Adrenal gland (tissue), 5 donors: ENCODE measurements around the gene RIMKLB.

Source experiments
- CTCF ChIP-seq, 6 experiments: fragments of 450-650 bp in 4 of 6; fragments of 200-600 bp in 2 of 6; sonication (generic) in 1 of 6; IDR thresholded peaks; 1 replicate in 5 of 6; 2 replicates in 1 of 6; pipeline versions ENCODE4 v1.5.1 to v1.8.0; 2016 to 2021; ENCODE audit warnings: antibody characterized with exemption in 6 of 6, mild to moderate bottlenecking in 2 of 6, moderate library complexity in 1 of 6
- POLR2A ChIP-seq, 2 donors: fragments of 450-650 bp; IDR thresholded peaks; one replicate each; pipeline ENCODE4 v1.6.1; 2017; ENCODE audit warnings: antibody characterized with exemption in 2 of 2, mild to moderate bottlenecking in 2 of 2, moderate library complexity in 1 of 2
- donor health status: DM: no; HTN: no; CAD: no.

DNA sequence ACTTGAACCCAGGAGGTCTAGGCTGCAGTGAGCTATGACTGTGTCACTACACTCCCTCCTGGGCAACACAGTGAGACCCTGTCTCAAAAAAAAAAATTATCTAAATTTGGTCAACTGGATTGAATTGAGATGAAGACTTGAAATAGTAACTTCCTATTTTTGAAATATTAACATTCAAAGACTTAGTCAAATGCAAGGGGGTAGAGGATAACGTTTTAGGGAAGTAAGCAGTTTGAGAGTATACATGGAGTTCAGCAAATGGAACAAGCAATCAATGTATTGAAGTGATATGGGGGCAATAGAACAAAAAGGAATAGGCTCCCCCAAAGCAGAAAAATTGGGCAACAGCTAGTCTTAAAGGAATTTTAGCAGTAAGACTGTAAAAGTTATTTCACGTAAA lies 30.5 kb upstream of the RIMKLB start:
- TF ChIP-seq CTCF (IDR thresholded peaks at IDR 0.05) (no peak), POLR2A (IDR thresholded peaks at IDR 0.05) (no peak)
